Urothelium cell line (cell line): ENCODE measurements around the gene BTBD8.
A peak's percentile ranks its signal among the peaks of the same experiment; 100 is the strongest.
"Not testable (repeated sequence)": the region's sequence is repeated elsewhere in the genome, so short reads cannot be mapped to it uniquely, and the experiment has no call there.

Source experiments
- DNase-seq: peaks from one replicate; pipeline ENCODE4 v3.0.0; 2011; ENCODE audit warnings: low spot score, mixed read lengths
- FAIRE-seq: peaks from 2 replicates; lab custom pipeline; 2011; peaks lifted over from hg19 to GRCh38; lab: Jason Lieb, UNC

BTBD8 gene

GRCh38 chr1:92080128-92080985 is at the start of gene BTBD8:
BTBD8 (plus strand) TSS chr1:92080345; CDS start chr1:92080572, 227 bp downstream.
- DNase-seq (peak; percentile 87), FAIRE-seq (no peak)

GRCh38 chr1:92030656-92031107 is 49.5 kb upstream of the BTBD8 start:
- peak; percentile 62 for DNase-seq

GRCh38 chr1:92031281-92032110 is 48.6 kb upstream of the BTBD8 start:
- no peak for FAIRE-seq

More at GRCh38 chr1:92030656-92031107, 49.5 kb upstream of the BTBD8 start:
- FAIRE-seq = no peak

GRCh38 chr1:92037400-92037799 is 42.7 kb upstream of the BTBD8 start:
- DNase-seq (peak; percentile 13), FAIRE-seq (no peak)

More at GRCh38 chr1:92031281-92032110, 48.6 kb upstream of the BTBD8 start:
- no peak for DNase-seq

GRCh38 chr1:92038695-92039346 is 41.3 kb upstream of the BTBD8 start:
- DNase-seq = no peak
- FAIRE-seq = no peak

GRCh38 chr1:92040971-92041370 is 39.2 kb upstream of the BTBD8 start:
- DNase-seq = no peak
- no peak for FAIRE-seq

DNA sequence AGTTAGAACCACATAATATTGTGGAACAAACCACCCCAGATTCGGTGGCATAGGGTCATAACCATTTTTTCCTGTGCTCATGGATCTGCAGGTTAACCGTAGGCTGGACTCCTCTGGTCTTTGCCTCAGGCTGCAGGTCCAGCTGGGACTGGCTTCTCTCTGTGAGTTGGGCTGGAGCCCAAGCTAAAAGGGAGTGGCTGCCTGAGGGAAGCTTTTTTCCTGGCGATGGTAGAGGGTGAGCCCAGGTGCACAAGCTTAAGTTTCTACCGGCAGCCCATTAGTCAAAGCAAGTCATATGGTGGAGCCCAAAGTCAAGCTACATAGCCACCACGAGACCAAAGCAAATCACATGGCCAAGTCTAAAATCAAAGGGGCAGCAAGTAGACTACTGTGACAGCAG is 36.5 kb upstream of the BTBD8 start:
- DNase-seq = no peak
- FAIRE-seq = no peak

GRCh38 chr1:92045766-92046495 is 34.2 kb upstream of the BTBD8 start:
- no peak for FAIRE-seq
- DNase-seq = no peak

- no peak for FAIRE-seq
- DNase-seq = no peak
These were observed 28.2 kb upstream of the BTBD8 start for GRCh38 chr1:92051948-92052347.

DNA sequence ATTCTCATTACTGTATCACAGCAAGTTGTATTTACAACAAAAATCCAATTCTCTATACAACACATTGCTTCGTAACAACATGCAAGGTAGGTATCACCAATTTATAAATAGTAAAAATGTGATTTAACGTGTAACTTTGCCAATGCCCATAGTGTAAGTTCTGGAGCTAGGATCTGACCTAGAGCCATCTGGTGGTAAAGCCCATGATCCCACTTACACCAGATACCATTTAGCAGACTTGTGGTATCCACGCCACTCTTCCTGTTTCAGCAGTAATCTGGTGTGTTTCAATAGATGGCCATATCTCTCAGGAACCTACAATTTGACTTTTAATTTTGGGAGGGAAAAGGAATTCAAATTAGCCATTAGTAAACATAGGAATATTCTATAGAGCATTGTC is 15.1 kb upstream of the BTBD8 start:
- DNase-seq (no peak), FAIRE-seq (no peak)

GRCh38 chr1:92066321-92066720 is 13.8 kb upstream of the BTBD8 start:
- DNase-seq (no peak), FAIRE-seq (no peak)

DNA sequence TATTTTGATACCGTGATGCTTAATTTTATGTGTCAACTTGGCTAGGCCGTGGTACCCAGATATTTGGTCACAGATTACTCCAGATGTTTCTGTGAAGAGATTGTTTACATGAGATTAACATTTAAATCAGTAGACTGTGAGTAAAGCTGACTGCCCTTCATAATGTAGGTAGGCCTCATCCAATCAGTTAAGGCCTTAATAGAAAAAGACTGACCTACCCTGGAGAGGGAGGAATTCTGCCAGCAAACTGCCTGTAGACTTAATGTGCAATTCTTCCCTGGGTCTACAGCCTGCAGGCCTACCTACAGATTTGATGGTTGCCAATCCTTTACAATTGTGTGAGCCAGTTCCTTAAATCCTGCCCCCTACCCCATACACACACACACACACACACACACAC is 9.3 kb upstream of the BTBD8 start:
- FAIRE-seq = no peak
- DNase-seq = no peak

DNA sequence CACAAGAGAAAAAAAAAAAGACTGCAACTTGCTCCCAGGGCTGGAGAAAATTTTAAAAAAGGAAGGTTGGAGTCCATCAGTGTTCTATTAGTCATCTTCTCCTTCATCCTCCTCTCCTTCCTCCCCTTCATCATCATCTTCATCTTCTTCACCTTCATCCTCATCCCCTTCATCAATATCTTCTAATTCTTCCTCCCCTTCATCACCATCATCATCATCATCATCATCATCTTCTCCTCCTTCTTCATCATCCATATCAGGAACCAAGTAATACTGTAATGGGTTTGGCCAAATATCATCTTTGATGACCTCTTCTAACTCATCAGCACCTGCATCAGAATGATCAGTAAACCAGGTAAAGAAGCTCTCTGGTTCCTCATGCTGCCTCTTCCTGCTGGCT is 5.7 kb upstream of the BTBD8 start:
- not testable (repeated sequence) for DNase-seq, FAIRE-seq

DNA sequence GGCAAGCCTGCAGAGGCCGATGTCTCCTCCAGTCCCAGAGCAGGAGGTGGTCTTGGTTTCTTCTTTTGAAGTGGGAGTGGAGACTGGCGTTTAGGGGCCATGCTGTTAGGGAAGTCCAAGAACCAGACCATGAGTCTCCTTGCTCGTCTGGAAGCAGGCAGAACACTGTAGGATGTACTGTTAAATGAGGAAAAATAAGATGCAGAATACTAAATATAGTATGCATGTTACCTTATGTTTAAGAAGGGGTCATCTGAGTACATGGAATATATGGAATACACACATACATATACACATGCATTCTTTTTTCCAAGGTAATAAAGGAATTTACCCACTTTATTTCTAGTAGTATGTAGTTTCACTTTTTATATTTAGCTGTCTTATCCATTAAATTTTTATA is 4.8 kb upstream of the BTBD8 start, which contains the start of gene SETSIP:
TSS of gene SETSIP (minus strand) at position 101 of the 400 bp plus-strand sequence. CDS start at position 101, 0 bp downstream.
- DNase-seq (no peak), FAIRE-seq (no peak)

- FAIRE-seq = no peak
These were observed 3.8 kb upstream of the BTBD8 start for GRCh38 chr1:92076363-92076762.

DNA sequence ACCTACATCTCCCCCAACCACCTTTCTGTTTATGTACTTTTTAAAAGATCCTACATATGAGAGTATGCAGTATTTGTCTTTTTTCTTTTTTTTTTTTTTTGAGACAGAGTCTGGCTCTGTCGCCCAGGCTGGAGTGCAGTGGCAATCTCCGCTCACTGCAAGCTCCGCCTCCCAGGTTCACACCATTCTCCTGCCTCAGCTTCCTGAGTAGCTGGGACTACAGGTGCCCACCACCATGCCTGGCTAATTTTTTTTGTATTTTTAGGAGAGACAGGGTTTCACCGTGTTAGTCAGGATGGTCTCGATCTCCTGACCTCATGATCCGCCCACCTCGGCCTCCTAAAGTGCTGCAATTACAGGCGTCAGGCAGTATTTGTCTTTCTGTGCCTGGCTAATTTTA is 2.1 kb upstream of the BTBD8 start:
- FAIRE-seq, DNase-seq: not testable (repeated sequence)

More at GRCh38 chr1:92076363-92076762, 3.8 kb upstream of the BTBD8 start:
- no peak for DNase-seq

DNA sequence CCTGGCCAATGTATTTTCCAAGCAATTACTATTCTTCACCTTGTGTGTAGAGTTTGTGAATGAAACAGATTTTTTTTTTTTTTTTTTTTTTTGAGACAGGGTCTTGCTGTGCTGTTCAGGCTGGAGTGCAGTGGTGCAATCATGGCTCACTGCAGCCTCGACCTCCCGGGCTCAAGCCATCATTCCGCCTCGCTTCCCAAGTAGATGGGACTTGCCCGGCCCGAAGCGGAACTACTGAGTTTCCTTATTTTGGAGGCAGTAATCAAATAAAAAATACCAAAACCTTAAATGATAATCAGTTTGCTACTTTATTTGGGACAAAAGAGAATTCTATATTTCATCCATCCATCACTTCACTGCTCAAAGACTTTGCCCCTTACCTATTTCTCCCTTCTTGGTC is 704 bp upstream of the BTBD8 start:
- no peak for DNase-seq
- FAIRE-seq = no peak

- FAIRE-seq (no peak), DNase-seq (peak; percentile 9)
These were observed 886 bp downstream of the BTBD8 start for GRCh38 chr1:92081031-92081430.

GRCh38 chr1:92084651-92085050 is 4.5 kb downstream of the BTBD8 start:
- DNase-seq (no peak), FAIRE-seq (no peak)

GRCh38 chr1:92085727-92086126 is 5.6 kb downstream of the BTBD8 start:
- FAIRE-seq (no peak), DNase-seq (no peak)
